Glutamatergic neuron (in vitro differentiated cells): Measurements from ENCODE around the gene CCDC134. TPM values are rescaled to one million over a fixed set of nuclear protein-coding genes. Genes with fewer than 3 reads are reported as not detected.
A peak's percentile ranks its signal among the peaks of the same experiment; 100 is the strongest.

Experiments
- DNase-seq: peaks from one replicate; pipeline ENCODE4 v3.0.0; 2022
- H3K27ac Mint-ChIP-seq: one replicate; pipeline ENCODE4 v1.8.0; 2020; ENCODE audit warnings: mild to moderate bottlenecking, mixed read lengths, inconsistent platforms; ENCODE audit not compliant: unreplicated experiment
- H3K27me3 Mint-ChIP-seq: one replicate; pipeline ENCODE4 v1.8.0; 2020; ENCODE audit warnings: mild to moderate bottlenecking, moderate library complexity, mixed read lengths, inconsistent platforms; ENCODE audit not compliant: unreplicated experiment
- H3K36me3 Mint-ChIP-seq: one replicate; pipeline ENCODE4 v1.8.0; 2020; ENCODE audit warnings: mild to moderate bottlenecking, mixed read lengths, inconsistent platforms; ENCODE audit not compliant: unreplicated experiment
- H3K4me1 Mint-ChIP-seq: one replicate; pipeline ENCODE4 v1.8.0; 2020; ENCODE audit warnings: mild to moderate bottlenecking, low read depth, mixed read lengths, inconsistent platforms; ENCODE audit not compliant: unreplicated experiment
- H3K4me3 Mint-ChIP-seq: one replicate; pipeline ENCODE4 v1.8.0; 2020; ENCODE audit warnings: mild to moderate bottlenecking, mixed read lengths, inconsistent platforms; ENCODE audit not compliant: unreplicated experiment
- H3K9me3 Mint-ChIP-seq: one replicate; pipeline ENCODE4 v1.8.0; 2020; ENCODE audit warnings: mild to moderate bottlenecking, moderate library complexity, mixed read lengths, inconsistent platforms; ENCODE audit not compliant: unreplicated experiment
- total RNA-seq: library from RNA; stranded (reverse); fragmentation: NEBNext Ultra II Directional; extraction: Animal tissue kit (Norgen Biotek cat#: 25700); gene quantifications from one replicate; pipeline ENCODE4 v1.2.1, GENCODE V29; 2021; ENCODE audit not compliant: unreplicated experiment
- TF ChIP-seq, protein P1 (sequence below): fragments of 200-600 bp; sonication (generic); IDR thresholded peaks from one replicate; pipeline ENCODE4 v1.5.0; 2021; ENCODE audit not compliant: partially characterized antibody, unreplicated experiment

CCDC134 gene
- total RNA-seq, 1 donor from 2014 or later, result 9.4 TPM

DNA sequence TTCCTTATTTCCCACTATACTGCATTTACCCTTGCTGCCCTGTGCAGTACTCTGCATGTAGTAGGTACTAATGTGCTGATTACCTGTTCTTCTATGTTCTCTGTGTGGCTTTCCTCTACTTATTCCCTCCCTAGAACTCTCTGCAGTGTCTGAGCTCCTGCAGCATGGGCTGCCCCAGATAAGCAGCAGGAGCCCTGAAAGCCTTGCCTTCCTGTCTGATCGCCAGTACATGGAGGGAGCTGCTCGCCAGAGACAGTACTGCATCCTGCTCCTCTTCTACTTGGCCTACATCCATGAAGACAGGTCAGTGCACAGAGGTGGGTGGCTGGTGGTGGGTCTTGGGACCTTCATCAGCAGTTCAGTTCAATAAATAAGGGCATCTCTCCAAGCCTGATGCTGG, 42.2 kb upstream of the CCDC134 start:
- DNase-seq, result no peak
- H3K4me3 Mint-ChIP-seq, result no peak overlapping the region
- TF ChIP-seq, protein P1, sequence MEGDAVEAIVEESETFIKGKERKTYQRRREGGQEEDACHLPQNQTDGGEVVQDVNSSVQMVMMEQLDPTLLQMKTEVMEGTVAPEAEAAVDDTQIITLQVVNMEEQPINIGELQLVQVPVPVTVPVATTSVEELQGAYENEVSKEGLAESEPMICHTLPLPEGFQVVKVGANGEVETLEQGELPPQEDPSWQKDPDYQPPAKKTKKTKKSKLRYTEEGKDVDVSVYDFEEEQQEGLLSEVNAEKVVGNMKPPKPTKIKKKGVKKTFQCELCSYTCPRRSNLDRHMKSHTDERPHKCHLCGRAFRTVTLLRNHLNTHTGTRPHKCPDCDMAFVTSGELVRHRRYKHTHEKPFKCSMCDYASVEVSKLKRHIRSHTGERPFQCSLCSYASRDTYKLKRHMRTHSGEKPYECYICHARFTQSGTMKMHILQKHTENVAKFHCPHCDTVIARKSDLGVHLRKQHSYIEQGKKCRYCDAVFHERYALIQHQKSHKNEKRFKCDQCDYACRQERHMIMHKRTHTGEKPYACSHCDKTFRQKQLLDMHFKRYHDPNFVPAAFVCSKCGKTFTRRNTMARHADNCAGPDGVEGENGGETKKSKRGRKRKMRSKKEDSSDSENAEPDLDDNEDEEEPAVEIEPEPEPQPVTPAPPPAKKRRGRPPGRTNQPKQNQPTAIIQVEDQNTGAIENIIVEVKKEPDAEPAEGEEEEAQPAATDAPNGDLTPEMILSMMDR, result no peak
- H3K4me1 Mint-ChIP-seq, result no peaks in the 10 kb centered on the region
- H3K36me3 Mint-ChIP-seq, result no peaks in the 10 kb centered on the region
- peaks cover 2% of the 10 kb centered on the region for H3K9me3 Mint-ChIP-seq
- no peaks in the 10 kb centered on the region for H3K27me3 Mint-ChIP-seq
- no peak overlapping the region for H3K27ac Mint-ChIP-seq

DNA sequence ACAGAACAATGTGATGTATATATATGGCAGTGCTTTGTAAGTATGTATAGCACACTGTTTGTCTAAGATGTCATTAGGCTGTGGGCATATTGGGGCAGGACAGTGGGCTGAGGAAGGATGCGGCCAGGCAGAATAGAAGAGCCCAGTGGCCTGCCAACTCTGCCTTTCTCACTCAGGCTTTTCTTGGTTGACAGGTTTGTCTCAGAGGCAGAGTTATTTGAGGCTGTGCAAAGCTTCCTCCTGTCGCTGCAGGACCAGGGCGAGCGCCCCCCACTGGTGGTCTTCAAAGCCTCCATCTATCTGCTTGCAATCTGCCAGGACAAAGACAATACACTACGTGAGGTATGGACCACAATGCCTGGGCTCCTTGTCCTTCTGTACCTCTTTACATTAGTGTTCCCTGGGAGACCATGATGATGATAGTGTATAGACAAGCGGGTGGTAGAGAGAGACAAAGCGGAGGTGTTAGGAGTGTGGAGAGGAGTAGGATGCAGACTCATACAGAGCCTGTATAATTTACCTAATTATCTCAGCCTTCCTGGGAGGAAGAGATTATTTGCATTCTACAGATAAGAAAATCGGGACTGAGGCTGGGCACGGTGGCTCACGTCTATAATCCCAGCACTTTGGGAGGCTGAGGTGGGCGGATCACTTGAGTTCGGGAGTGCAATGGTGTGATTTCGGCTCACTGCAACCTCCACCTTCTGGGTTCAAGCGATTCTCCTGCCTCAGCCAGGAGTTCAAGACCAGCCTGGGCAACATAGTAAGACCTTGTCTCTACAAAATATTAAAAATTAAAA, 37.3 kb upstream of the CCDC134 start:
- TF ChIP-seq, protein P1, result peak; percentile 60
- Mint-ChIP-seq H3K4me1 (no peaks in the 10 kb centered on the region), H3K36me3 (no peaks in the 10 kb centered on the region), H3K9me3 (no peaks in the 10 kb centered on the region), H3K4me3 (no peak overlapping the region), H3K27me3 (no peaks in the 10 kb centered on the region), H3K27ac (no peak overlapping the region)
- peak; percentile 76 for DNase-seq

DNA sequence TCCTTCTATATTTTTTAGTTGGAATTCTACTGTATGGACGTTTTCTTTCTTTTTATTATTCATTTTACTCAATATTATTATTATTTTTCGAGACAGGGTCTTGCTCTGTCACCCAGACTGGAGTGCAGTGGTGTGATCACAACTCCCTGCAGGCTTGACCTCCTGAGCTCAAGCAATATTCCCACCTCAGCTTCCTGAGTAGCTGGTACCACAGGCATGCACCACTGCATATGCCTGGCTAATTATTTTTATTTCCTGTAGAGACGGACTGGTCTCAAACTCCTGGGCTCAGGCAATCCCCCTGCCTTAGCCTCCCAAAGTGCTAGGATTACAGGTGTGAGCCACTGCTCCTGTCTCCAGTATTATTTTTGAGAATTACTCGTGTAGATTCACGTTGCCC, 34.0 kb upstream of the CCDC134 start:
- no peak overlapping the region for H3K4me3 Mint-ChIP-seq
- H3K36me3 Mint-ChIP-seq, result no peaks in the 10 kb centered on the region
- no peak overlapping the region for H3K27ac Mint-ChIP-seq
- H3K9me3 Mint-ChIP-seq, result no peaks in the 10 kb centered on the region
- H3K4me1 Mint-ChIP-seq, result no peaks in the 10 kb centered on the region
- TF ChIP-seq, protein P1, result no peak
- no peak for DNase-seq
- no peaks in the 10 kb centered on the region for H3K27me3 Mint-ChIP-seq

DNA sequence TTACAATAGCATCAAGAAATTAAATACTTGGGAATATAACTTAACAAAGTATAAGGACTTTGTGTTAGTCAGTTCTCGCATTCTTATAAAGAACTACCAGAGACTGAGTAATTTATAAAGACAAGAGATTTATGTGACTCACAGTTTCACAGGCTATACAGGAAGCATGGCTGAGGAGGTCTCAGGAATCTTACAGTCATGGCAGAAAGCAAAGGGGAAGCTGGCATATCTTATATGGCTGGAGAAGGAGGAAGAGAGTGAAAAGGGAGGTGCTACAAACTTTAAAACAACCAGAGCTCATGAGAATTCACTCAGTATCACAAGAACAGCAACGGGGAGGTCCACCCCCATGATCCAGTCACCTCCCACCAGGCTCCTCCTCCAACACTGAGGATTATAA, 32.0 kb upstream of the CCDC134 start:
- Mint-ChIP-seq H3K4me3 (no peak overlapping the region), H3K4me1 (no peaks in the 10 kb centered on the region), H3K36me3 (no peaks in the 10 kb centered on the region), H3K27ac (no peak overlapping the region), H3K9me3 (no peaks in the 10 kb centered on the region), H3K27me3 (no peaks in the 10 kb centered on the region)
- TF ChIP-seq, protein P1, result no peak
- DNase-seq, result no peak

DNA sequence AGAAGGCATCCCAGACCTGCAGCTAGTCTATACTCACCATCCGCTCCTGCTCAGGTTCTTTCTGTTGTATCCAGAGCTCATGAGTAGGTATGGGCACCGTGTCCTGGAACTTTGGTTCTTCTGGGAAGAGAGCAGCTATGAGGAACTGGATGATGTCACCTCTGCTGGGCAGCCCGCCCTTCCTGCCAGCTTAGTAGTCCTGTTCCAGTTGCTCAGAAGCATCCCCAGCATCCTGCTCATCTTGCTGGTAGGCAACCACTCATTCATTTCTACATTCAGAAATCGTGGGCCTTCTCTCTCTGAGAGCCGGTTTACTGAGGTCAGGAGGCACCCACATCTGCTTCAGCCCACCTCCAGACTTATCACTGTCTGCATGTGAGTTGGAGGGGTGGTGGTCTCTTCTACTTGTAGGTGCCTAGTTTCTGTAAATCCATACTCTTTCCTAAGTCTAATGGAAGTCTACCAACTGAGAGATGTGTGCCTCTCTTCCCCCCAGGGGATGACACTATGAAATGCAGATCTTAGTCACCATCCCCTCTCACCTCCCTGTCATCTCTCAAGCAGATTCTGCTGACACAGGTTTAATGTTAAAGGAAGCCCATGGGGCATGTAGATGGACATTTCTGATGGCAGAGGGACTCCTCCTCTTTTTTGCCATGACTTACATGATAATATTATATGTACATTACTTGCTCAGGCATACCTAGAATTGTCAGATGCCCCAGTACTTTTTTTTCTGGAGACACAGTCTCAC, 29.6 kb upstream of the CCDC134 start:
- no peak for DNase-seq
- TF ChIP-seq, protein P1, result no peak
- Mint-ChIP-seq H3K27me3 (no peaks in the 10 kb centered on the region), H3K9me3 (no peaks in the 10 kb centered on the region), H3K4me1 (no peaks in the 10 kb centered on the region), H3K36me3 (no peaks in the 10 kb centered on the region), H3K4me3 (no peak overlapping the region), H3K27ac (no peak overlapping the region)
